Ovary (tissue), 3 donors: ENCODE results near the gene PRUNE1.

Experiments used
- CTCF ChIP-seq, 3 donors: fragments of 450-650 bp in 2 of 3; fragments of 200-600 bp in 1 of 3; IDR thresholded peaks; one replicate each; pipeline versions ENCODE4 v1.5.1 to v1.8.0; 2016 to 2022; ENCODE audit warnings: antibody characterized with exemption in 3 of 3, mild to moderate bottlenecking in 1 of 3
- EP300 ChIP-seq: sonication (generic); formaldehyde crosslinking; IDR thresholded peaks from one replicate; pipeline ENCODE4 v1.6.1; 2017; ENCODE audit warnings: antibody characterized with exemption
- POLR2A ChIP-seq: fragments of 450-650 bp; IDR thresholded peaks from one replicate; pipeline ENCODE4 v1.6.1; 2017; ENCODE audit warnings: antibody characterized with exemption, mild to moderate bottlenecking, moderate library complexity
- donor health status: DM: no; HTN: no; CAD: no.

GRCh38 chr1:150976401-150976821 is 31.8 kb upstream of the PRUNE1 start:
- TF ChIP-seq POLR2A (no peak), EP300 (no peak), CTCF (IDR thresholded peaks at IDR 0.05) (no peak)
